ENCODE measurements around the gene TMEM236. TPM values are rescaled to one million over a fixed set of nuclear protein-coding genes. Genes with fewer than 3 reads are reported as not detected.

TMEM236 gene
- total RNA-seq, 1 donor from 2014 or later = 5.0 TPM

DNA sequence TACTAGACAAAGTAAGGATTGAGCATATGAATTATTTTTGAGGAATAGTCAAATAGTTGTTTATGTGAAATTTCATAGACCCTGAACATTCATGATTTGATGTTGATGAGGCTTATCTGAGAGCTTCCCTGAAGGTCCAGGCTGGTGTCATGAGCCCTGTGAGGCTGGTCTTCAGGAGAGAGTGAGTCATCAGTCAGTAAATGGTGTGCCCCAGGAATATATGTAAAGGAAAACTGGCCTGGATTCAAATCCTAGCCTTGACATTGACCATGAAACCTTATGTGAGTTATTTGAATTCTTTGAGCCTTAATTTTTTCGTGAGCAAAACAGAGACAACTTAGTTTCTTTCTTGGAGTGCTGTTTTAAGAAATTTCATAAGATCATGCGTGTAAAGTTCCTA is 6.2 kb downstream of the TMEM236 start:
- DNase-seq = no peak
- Histone ChIP-seq H3K27me3 (no peaks in the 10 kb centered on the region), H3K4me1 (no peaks in the 10 kb centered on the region), H3K9me3 (no peaks in the 10 kb centered on the region), H3K36me3 (no peaks in the 10 kb centered on the region), H3K27ac (no peak overlapping the region), H3K4me3 (no peak overlapping the region)
- no peak for ATAC-seq
- intact Hi-C loops (cut with DNase I) = no loop called here
- TF ChIP-seq, protein P1, sequence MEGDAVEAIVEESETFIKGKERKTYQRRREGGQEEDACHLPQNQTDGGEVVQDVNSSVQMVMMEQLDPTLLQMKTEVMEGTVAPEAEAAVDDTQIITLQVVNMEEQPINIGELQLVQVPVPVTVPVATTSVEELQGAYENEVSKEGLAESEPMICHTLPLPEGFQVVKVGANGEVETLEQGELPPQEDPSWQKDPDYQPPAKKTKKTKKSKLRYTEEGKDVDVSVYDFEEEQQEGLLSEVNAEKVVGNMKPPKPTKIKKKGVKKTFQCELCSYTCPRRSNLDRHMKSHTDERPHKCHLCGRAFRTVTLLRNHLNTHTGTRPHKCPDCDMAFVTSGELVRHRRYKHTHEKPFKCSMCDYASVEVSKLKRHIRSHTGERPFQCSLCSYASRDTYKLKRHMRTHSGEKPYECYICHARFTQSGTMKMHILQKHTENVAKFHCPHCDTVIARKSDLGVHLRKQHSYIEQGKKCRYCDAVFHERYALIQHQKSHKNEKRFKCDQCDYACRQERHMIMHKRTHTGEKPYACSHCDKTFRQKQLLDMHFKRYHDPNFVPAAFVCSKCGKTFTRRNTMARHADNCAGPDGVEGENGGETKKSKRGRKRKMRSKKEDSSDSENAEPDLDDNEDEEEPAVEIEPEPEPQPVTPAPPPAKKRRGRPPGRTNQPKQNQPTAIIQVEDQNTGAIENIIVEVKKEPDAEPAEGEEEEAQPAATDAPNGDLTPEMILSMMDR (IDR thresholded peaks at IDR 0.05) = no peak

DNA sequence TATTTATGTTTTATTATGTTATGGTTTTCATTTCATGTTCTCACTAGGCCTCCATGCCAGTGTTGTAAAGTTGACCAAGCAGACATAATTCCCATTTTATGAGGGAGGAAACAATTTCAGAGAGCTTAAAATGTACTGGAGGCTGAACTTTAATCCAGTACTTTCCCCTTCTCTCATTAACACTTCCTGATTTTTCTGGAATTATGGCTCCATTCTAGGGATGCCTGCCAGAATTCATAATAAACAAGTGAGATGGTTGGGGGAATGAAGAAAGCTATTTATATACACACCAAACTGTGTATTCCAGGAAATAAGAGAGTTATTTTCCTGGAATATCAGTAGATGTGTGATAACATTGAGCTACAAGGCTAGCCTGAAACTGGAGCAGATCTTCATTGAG is 6.9 kb downstream of the TMEM236 start:
- no peak overlapping the region for H3K4me3 ChIP-seq
- DNase-seq = no peak
- no peak overlapping the region for H3K27ac ChIP-seq
- no peaks in the 10 kb centered on the region for H3K27me3 ChIP-seq
- ATAC-seq = no peak
- intact Hi-C loops (cut with DNase I) = no loop called here
- no peaks in the 10 kb centered on the region for H3K36me3 ChIP-seq
- no peaks in the 10 kb centered on the region for H3K4me1 ChIP-seq
- TF ChIP-seq, protein P1 (IDR thresholded peaks at IDR 0.05) = no peak
- no peaks in the 10 kb centered on the region for H3K9me3 ChIP-seq

DNA sequence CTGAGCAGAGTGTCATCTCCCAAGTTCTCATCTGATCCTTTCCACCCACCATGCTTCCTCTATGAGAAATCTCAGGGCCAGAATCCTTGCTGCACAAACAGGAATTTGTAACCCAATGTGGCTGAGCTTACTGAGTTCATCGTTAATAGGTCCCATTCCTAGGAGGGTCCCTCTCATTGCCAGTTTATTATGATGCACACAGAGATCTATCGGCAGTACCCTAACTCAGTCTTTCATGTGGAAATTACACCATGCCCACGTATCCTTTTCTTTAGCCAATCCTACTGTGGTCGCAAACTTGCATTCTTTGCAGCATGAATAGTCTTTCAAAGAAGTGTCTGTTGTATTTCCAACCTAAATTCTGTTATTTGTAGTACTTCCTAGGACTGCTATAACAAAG is 12.1 kb downstream of the TMEM236 start:
- Histone ChIP-seq H3K27ac (no peak overlapping the region), H3K4me1 (no peaks in the 10 kb centered on the region), H3K27me3 (no peaks in the 10 kb centered on the region), H3K4me3 (no peak overlapping the region), H3K36me3 (no peaks in the 10 kb centered on the region), H3K9me3 (no peaks in the 10 kb centered on the region)
- no peak for ATAC-seq
- intact Hi-C loops (cut with DNase I) = no loop called here
- TF ChIP-seq, protein P1 (IDR thresholded peaks at IDR 0.05) = no peak
- no peak for DNase-seq

DNA sequence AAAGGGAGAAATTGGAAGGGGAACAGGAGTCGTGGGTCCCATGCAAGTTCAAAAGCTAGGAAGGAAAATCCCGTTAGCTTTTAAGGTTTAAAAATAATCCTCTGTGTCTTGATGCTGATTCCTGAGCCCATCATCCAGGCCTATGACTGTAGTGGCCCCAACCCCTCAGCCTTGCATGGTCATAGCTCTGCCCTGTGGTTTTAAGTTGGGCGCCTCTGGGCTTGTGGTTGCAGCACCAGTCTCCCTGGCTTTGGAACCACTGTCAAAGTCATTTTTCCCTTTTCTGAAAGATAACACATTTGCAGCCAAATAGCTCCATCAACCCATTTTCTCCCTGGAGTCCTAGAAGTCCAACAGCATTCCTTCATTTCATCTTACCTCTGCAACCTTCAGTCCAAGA is 13.6 kb downstream of the TMEM236 start:
- H3K9me3 ChIP-seq = no peaks in the 10 kb centered on the region
- H3K27me3 ChIP-seq = no peaks in the 10 kb centered on the region
- no peak overlapping the region for H3K27ac ChIP-seq
- H3K36me3 ChIP-seq = no peaks in the 10 kb centered on the region
- H3K4me1 ChIP-seq = no peaks in the 10 kb centered on the region
- DNase-seq (no peak), ATAC-seq (no peak)
- intact Hi-C loops (cut with DNase I) = no loop called here
- TF ChIP-seq, protein P1 (IDR thresholded peaks at IDR 0.05) = no peak
- H3K4me3 ChIP-seq = no peak overlapping the region

DNA sequence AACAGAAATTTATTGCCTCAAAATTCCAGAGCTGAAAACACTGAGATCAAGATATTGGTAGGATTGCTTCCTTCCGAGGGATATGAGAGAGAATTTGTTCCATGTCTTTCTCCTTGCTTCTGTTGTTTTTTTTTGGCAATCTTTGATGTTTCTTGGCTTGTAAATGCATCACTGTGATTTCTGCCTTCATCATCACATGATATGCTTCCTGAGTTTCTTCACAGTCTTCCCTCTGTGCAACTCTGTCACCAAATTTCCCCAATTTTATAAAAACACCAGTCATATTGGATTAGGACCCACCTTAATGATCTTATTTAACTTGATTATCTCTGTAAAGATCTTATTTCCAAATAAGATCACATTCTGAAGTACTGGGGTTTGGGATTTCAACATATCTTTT is 14.7 kb downstream of the TMEM236 start:
- Histone ChIP-seq H3K27ac (no peak overlapping the region), H3K36me3 (no peaks in the 10 kb centered on the region), H3K4me1 (no peaks in the 10 kb centered on the region), H3K4me3 (no peak overlapping the region), H3K27me3 (no peaks in the 10 kb centered on the region), H3K9me3 (no peaks in the 10 kb centered on the region)
- ATAC-seq (no peak), DNase-seq (no peak)
- intact Hi-C loops (cut with DNase I) = no loop called here
- TF ChIP-seq, protein P1 (IDR thresholded peaks at IDR 0.05) = no peak

DNA sequence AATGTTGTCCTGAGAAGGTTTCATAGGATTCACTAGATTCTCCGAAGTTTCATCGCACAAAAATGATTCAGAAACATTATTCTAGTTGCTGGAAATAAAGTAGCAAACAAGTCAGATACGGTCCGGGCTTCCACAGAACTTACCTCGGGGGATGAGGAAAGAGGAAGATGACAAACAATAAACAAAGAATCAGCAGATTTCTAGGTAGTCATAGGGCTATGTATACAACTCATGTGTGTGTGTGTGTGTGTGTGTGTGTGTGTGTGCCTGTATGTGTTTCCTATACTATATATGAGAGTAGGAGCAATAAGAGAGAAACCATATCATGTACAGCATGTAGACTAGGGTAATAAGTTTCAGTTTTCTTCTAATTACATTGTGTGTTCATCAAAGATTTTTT is 16.5 kb downstream of the TMEM236 start:
- Histone ChIP-seq H3K4me3 (no peak overlapping the region), H3K27me3 (no peaks in the 10 kb centered on the region), H3K36me3 (no peaks in the 10 kb centered on the region), H3K27ac (no peak overlapping the region), H3K9me3 (no peaks in the 10 kb centered on the region), H3K4me1 (no peaks in the 10 kb centered on the region)
- intact Hi-C loops (cut with DNase I) = no loop called here
- peak; percentile 62 for ATAC-seq
- TF ChIP-seq, protein P1 (IDR thresholded peaks at IDR 0.05) = no peak
- DNase-seq = no peak

All from upper lobe of right lung (tissue), 1 donor.